Heart right ventricle (tissue), 16 donors: ENCODE measurements around the gene KCNMA1. TPM values are rescaled to one million over a fixed set of nuclear protein-coding genes. Genes with fewer than 3 reads are reported as not detected.

ENCODE experiments used
- ATAC-seq, 8 donors: fragments of 200-7000 bp; cut with Tn5 transposase; one replicate each; pipeline ENCODE4 v1.9.1; 2020; ENCODE audit warnings: mild to moderate bottlenecking in 8 of 8, moderate library complexity in 8 of 8, moderate number of reproducible peaks in 1 of 8
- DNase-seq, 2 donors: peaks; one replicate each; pipeline ENCODE4 v3.0.0-alpha.2; 2020
- H3K27ac ChIP-seq, 10 donors: fragments of 200-600 bp; sonication (generic) in 2 of 10; one replicate each; pipeline versions ENCODE4 v1.5.0 to v1.8.0; 2020 to 2022; ENCODE audit warnings: mild to moderate bottlenecking in 3 of 10
- H3K27me3 ChIP-seq, 7 donors: fragments of 200-600 bp; one replicate each; pipeline ENCODE4 v1.8.0; 2021 to 2022; ENCODE audit warnings: mild to moderate bottlenecking in 2 of 7
- H3K36me3 ChIP-seq, 9 donors: fragments of 200-600 bp; sonication (generic) in 1 of 9; one replicate each; pipeline versions ENCODE4 v1.5.0 to v1.8.0; 2020 to 2022; ENCODE audit warnings: mild to moderate bottlenecking in 2 of 9
- H3K4me1 ChIP-seq, 9 donors: fragments of 200-600 bp; sonication (generic) in 1 of 9; one replicate each; pipeline versions ENCODE4 v1.5.0 to v1.8.0; 2020 to 2022; ENCODE audit warnings: mild to moderate bottlenecking in 4 of 9
- H3K4me3 ChIP-seq, 10 donors: fragments of 200-600 bp; sonication (generic) in 2 of 10; one replicate each; pipeline versions ENCODE4 v1.5.0 to v1.8.0; 2020 to 2022; ENCODE audit warnings: mild to moderate bottlenecking in 7 of 10, moderate library complexity in 2 of 10
- H3K9me3 ChIP-seq, 11 donors: fragments of 200-600 bp in 10 of 11; sonication (generic) in 2 of 11; one replicate each; pipeline versions ENCODE4 v1.5.0 to v1.8.0; 2013 to 2022; ENCODE audit warnings: mild to moderate bottlenecking in 2 of 11, control low read depth in 1 of 11, moderate library complexity in 1 of 11
- CTCF ChIP-seq, 9 donors: fragments of 200-600 bp; sonication (generic) in 2 of 9; IDR thresholded peaks; one replicate each; pipeline versions ENCODE4 v1.5.0 to v1.8.0; 2021 to 2022; ENCODE audit warnings: antibody characterized with exemption in 9 of 9, mild to moderate bottlenecking in 5 of 9, moderate library complexity in 1 of 9
- WGBS, 2 donors: extraction: QIAGEN DNeasy Blood & Tissue Kit; methylation state at CpG; one replicate each; pipeline ENCODE4 v1.1.7; 2013; ENCODE audit warnings: inconsistent platforms in 1 of 2; 5-methylcytosine and 5-hydroxymethylcytosine counted together
- intact Hi-C, 10 donors: fragments of 100-400 bp; cut with DNase I; formaldehyde crosslinking; loops; one replicate each; pipeline versions ENCODE4 v1.11.1 to v1.14.2; 2022
- polyA plus RNA-seq, 2 donors: library from polyadenylated mRNA; stranded (reverse); fragments of 200-250 nt; gene quantifications; one replicate each; pipeline ENCODE4 v1.2.3, GENCODE V29; 2013
- total RNA-seq, 10 donors: library from RNA; stranded (reverse); fragmentation: NEBNext Ultra II Directional in 3 of 10; extraction: Animal tissue kit (Norgen Biotek cat#: 25700) in 3 of 10; gene quantifications; one replicate each; pipeline versions ENCODE4 v1.2.1 to v1.2.4, GENCODE V29; 2021 to 2023
- donor health status: Arrhythmogenic right ventricular cardiomyopathy.
- donor health status: ischemic (EF 13 %, LVEDD 7.1; RV severe dilation, severe dysfunction).
- donor health status: healthy with polysubstance abuse.
- donor health status: DM: no; HTN: yes; CAD: no.
- donor health status: DM: no; HTN: no; CAD: no.
- donor health status: ischemic (EF 25% LVEDD 6.9; RV normal size, moderate dysfunction).
- donor health status: ischemic (EF 25% LVEDD 5.7; RV mildly dilated, moderate dysfunction).
- donor health status: healthy.
- donor health status: DM: yes; HTN: yes; CAD: no.
- donor health status: Ischemic cardiomyopathy.
- donor health status: ischemic (EF 35%, LVEDD 5.7; RV mildly dilated, moderate dysfunction).
- donor health status: nonischemic (EF 11% LVEDD 7.7; RV severe dilation, severe dysfunction).
- donor health status: DM: yes; HTN: yes; CAD: no.
- donor health status: PGD.
- donor health status: ischemic (EF 29% LVEDD 5.4; RV normal size, mild dysfunction).
- donor health status: nonischemic (EF 23%, LVEDD 6.1; RV moderate dilation, normal function).

KCNMA1 gene
- total and polyA plus RNA-seq, 12 donors: 0.59 to 5.3 (median 1.6) TPM

- Histone ChIP-seq H3K4me3 (no peak overlapping the region), H3K4me1 (peaks cover 0 to 4% (median 0%) of the 10 kb centered on the region in 9 donors), H3K27me3 (peaks cover 0 to 42% (median 17%) of the 10 kb centered on the region in 7 donors), H3K36me3 (no peaks in the 10 kb centered on the region), H3K27ac (no peak overlapping the region), H3K9me3 (no peaks in the 10 kb centered on the region)
- intact Hi-C loops: loop anchor here in 1 of 10 donors (10.0 kb wide), 1 partner anchor 209 kb away; no protein-coding TSS in a partner anchor
- no peak for DNase-seq
- TF ChIP-seq CTCF (IDR thresholded peaks at IDR 0.05): no peak
- no peak for ATAC-seq
- WGBS, 2 donors: 76 to 77% methylated on average over 14 of the region's 14 CpGs
These were observed 253.6 kb downstream of the KCNMA1 start for GRCh38 chr10:77383861-77384553.

- Histone ChIP-seq H3K27me3 (peaks cover 0 to 41% (median 16%) of the 10 kb centered on the region in 7 donors), H3K9me3 (no peaks in the 10 kb centered on the region), H3K36me3 (no peaks in the 10 kb centered on the region), H3K4me3 (no peak overlapping the region), H3K27ac (no peak overlapping the region), H3K4me1 (peaks cover 0 to 2% (median 0%) of the 10 kb centered on the region in 9 donors)
- ATAC-seq (no peak), DNase-seq (no peak)
- 84 to 87% methylated on average over 4 of the region's 4 CpGs for WGBS, 2 donors
- no peak for TF ChIP-seq CTCF (IDR thresholded peaks at IDR 0.05)
- intact Hi-C loops: loop anchor here in 1 of 10 donors (10.0 kb wide), 1 partner anchor 207 kb away; no protein-coding TSS in a partner anchor
These were observed 255.9 kb downstream of the KCNMA1 start for GRCh38 chr10:77381750-77382149.

DNA sequence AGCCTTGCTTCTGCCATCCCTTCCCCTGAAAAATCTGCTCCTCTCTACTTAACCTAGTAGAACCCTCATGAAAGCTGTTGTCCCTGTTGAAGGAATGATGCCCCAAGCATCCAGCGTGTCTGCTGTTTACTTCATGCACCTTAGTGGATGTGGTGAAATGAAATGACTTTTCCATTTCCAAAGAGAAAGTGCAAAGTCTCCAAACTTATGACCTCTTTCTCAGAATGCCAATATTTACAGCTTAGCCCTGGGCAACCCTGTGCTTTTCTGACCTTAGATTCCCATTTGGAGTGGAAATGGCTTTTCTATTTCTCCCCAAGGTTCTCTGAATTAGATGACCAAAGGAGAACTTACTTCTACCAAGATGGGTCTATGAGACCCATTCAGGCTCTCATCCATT lies 256.9 kb downstream of the KCNMA1 start:
- H3K4me1 ChIP-seq: no peaks in the 10 kb centered on the region
- TF ChIP-seq CTCF (IDR thresholded peaks at IDR 0.05): no peak
- ATAC-seq (no peak), DNase-seq (no peak)
- 84 to 95% methylated on average over 1 of the region's 1 CpG for WGBS, 2 donors
- no peak overlapping the region for H3K4me3 ChIP-seq
- no peaks in the 10 kb centered on the region for H3K36me3 ChIP-seq
- no peaks in the 10 kb centered on the region for H3K9me3 ChIP-seq
- H3K27ac ChIP-seq: no peak overlapping the region
- intact Hi-C loops: loop anchor here in 1 of 10 donors (10.0 kb wide), 1 partner anchor 206 kb away; no protein-coding TSS in a partner anchor
- peaks cover 0 to 40% (median 16%) of the 10 kb centered on the region in 7 donors for H3K27me3 ChIP-seq

DNA sequence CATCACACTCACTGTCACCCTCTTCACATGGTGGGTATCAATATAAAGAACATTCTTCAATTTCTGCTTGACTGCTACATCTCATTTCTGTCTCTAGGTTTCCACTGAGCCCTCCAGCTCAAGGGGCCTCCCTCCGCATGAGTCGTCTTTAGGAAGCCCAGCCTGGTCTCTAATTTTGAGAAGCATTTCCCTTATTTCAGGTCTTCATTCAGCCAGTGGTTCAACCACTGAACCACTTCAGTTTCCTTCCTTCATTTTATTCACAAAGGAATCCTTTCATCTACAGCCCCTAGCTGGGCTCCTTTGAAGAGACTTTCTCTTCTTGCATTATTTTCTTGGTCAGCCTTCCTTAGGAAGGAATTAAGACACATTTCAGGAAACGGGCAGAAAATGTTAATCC lies 257.4 kb downstream of the KCNMA1 start:
- Histone ChIP-seq H3K4me3 (no peak overlapping the region), H3K27me3 (peaks cover 0 to 36% (median 16%) of the 10 kb centered on the region in 7 donors), H3K4me1 (no peaks in the 10 kb centered on the region), H3K9me3 (no peaks in the 10 kb centered on the region), H3K27ac (no peak overlapping the region), H3K36me3 (no peaks in the 10 kb centered on the region)
- TF ChIP-seq CTCF (IDR thresholded peaks at IDR 0.05): no peak
- intact Hi-C loops: loop anchor here in 1 of 10 donors (10.0 kb wide), 1 partner anchor 205 kb away; no protein-coding TSS in a partner anchor
- 67 to 69% methylated on average over 3 of the region's 3 CpGs for WGBS, 2 donors
- ATAC-seq (no peak), DNase-seq (no peak)
